CD4-positive, alpha-beta T cell (primary cell): Measurements from ENCODE around the gene PPP4R4. TPM values are rescaled to one million over a fixed set of nuclear protein-coding genes. Genes with fewer than 3 reads are reported as not detected.

ENCODE experiments used
- ATAC-seq: fragments of 200-7000 bp; cut with Tn5 transposase; one replicate; pipeline ENCODE4 v1.10.0; 2022; ENCODE audit warnings: mild to moderate bottlenecking; ENCODE audit not compliant: poor library complexity
- CTCF ChIA-PET: fragments of 350-600 bp; sonication (Branson Sonifier 250); formaldehyde crosslinking; loops from one replicate; lab custom pipeline; 2021; ENCODE audit warnings: antibody characterized with exemption, inconsistent platforms; lab: Charles Lee
- POLR2A ChIA-PET: fragments of 350-600 bp; sonication (Branson Sonifier 250); formaldehyde crosslinking; loops from one replicate; lab custom pipeline; 2021; ENCODE audit warnings: antibody characterized with exemption, inconsistent platforms; lab: Charles Lee
- DNase-seq, 14 experiments: peaks; one replicate each; pipeline ENCODE4 v3.0.0-alpha.2; 2013 to 2020; ENCODE audit warnings: mixed read lengths in 2 of 14
- H3K27ac ChIP-seq, 2 donors: one replicate each; pipeline versions ENCODE4 v1.5.1 to v1.7.0; 2013; ENCODE audit warnings: low read length in 2 of 2, low read depth in 1 of 2, mild to moderate bottlenecking in 1 of 2
- H3K27me3 ChIP-seq, 2 experiments: 1 replicate in 1 of 2; 2 replicates in 1 of 2; pipeline versions ENCODE4 v1.6.1 to v1.7.0; 2013; ENCODE audit warnings: low read length in 2 of 2, control low read depth in 1 of 2, mild to moderate bottlenecking in 1 of 2, moderate library complexity in 1 of 2; ENCODE audit not compliant: insufficient read depth in 2 of 2, control insufficient read depth in 1 of 2
- H3K36me3 ChIP-seq: one replicate; pipeline ENCODE4 v1.6.1; 2013; ENCODE audit warnings: low read length, control low read depth; ENCODE audit not compliant: insufficient read depth
- H3K4me1 ChIP-seq: one replicate; pipeline ENCODE4 v1.6.1; 2013; ENCODE audit warnings: low read length, control low read depth; ENCODE audit not compliant: insufficient read depth
- H3K4me3 ChIP-seq: one replicate; pipeline ENCODE4 v1.5.1; 2013; ENCODE audit warnings: mild to moderate bottlenecking, low read length, moderate library complexity
- H3K9me3 ChIP-seq, 2 experiments: 1 replicate in 1 of 2; 2 replicates in 1 of 2; pipeline versions ENCODE4 v1.6.1 to v1.7.0; 2013; ENCODE audit warnings: low read length in 2 of 2, mild to moderate bottlenecking in 2 of 2, control low read depth in 1 of 2, moderate library complexity in 1 of 2; ENCODE audit not compliant: control insufficient read depth in 1 of 2, insufficient read depth in 1 of 2
- H3K27ac Mint-ChIP-seq: one replicate; pipeline ENCODE4 v1.8.0; 2020; ENCODE audit warnings: mixed read lengths
- H3K27me3 Mint-ChIP-seq: one replicate; pipeline ENCODE4 v1.8.0; 2021; ENCODE audit warnings: mixed read lengths
- H3K36me3 Mint-ChIP-seq: one replicate; pipeline ENCODE4 v1.8.0; 2021; ENCODE audit warnings: low read depth, mixed read lengths
- H3K4me1 Mint-ChIP-seq: one replicate; pipeline ENCODE4 v1.8.0; 2021; ENCODE audit warnings: low read depth, mixed read lengths
- H3K4me3 Mint-ChIP-seq: one replicate; pipeline ENCODE4 v1.8.0; 2020; ENCODE audit warnings: mild to moderate bottlenecking, mixed read lengths
- H3K9me3 Mint-ChIP-seq: one replicate; pipeline ENCODE4 v1.8.0; 2020; ENCODE audit warnings: mixed read lengths
- CTCF ChIP-seq: fragments of 200-600 bp; IDR thresholded peaks from one replicate; pipeline ENCODE4 v1.8.0; 2022; ENCODE audit warnings: antibody characterized with exemption, mild to moderate bottlenecking
- intact Hi-C, 2 experiments: fragments of 100-400 bp; cut with DNase I in 1 of 2; cut with micrococcal nuclease in 1 of 2; formaldehyde crosslinking; loops; one replicate each; pipeline versions ENCODE4 v1.15.1 to v1.9.0; 2023 to 2025; cut with DNase I, micrococcal nuclease
- total RNA-seq, 174 experiments: library from RNA in 2 of 174; stranded (reverse) in 2 of 174; gene quantifications; one replicate each; pipeline ENCODE4 v1.2.3 and lab custom pipeline; 2021 to 2026

Gene PPP4R4
- total RNA-seq, 2 experiments from 2014 or later, result 3.5 to 4.3 TPM

- intact Hi-C loops, result no loop called here
- POLR2A ChIA-PET, result interaction anchor here (0.6 kb wide), 1 partner anchor 134 kb away, joined by 3 read pairs; no protein-coding TSS in a partner anchor
- Histone ChIP-seq H3K9me3 (peaks cover 0 to 8% of the 10 kb centered on the region in 2 experiments), H3K27me3 (peaks cover 0 to 5% of the 10 kb centered on the region in 2 experiments), H3K36me3 (no peaks in the 10 kb centered on the region), H3K27ac (no peak overlapping the region), H3K4me3 (no peak overlapping the region), H3K4me1 (no peaks in the 10 kb centered on the region)
- no peak for TF ChIP-seq CTCF
- Mint-ChIP-seq H3K27me3 (peaks cover 5% of the 10 kb centered on the region), H3K4me3 (no peak overlapping the region), H3K9me3 (no peaks in the 10 kb centered on the region), H3K36me3 (no peaks in the 10 kb centered on the region), H3K27ac (no peak overlapping the region), H3K4me1 (no peaks in the 10 kb centered on the region)
- CTCF ChIA-PET, result no interaction called here
- ATAC-seq (no peak), DNase-seq (no peak)
Measured at GRCh38 chr14:94291906-94292525, 117.9 kb downstream of the PPP4R4 start.

DNA sequence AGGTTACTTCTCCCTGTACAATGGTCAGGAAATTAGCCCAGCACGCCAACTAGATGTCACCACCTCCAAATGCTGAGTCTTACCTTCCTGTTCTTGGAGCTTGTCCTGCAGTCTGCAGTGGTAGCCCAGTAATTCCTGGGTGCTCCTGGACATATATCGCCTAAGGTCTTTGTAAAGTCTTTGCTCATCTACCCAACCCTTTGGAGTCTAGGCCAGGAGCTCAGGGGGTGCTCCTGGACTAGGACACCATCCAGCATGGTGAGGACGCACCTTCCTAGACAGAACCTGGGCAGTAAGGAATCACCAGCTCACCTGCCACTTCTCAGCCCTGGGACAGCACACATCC, 118.4 kb downstream of the PPP4R4 start:
- no peaks in the 10 kb centered on the region for H3K4me1 Mint-ChIP-seq
- no peak for ATAC-seq
- peaks cover 5% of the 10 kb centered on the region for H3K27me3 Mint-ChIP-seq
- Histone ChIP-seq H3K9me3 (peaks cover 0 to 8% of the 10 kb centered on the region in 2 experiments), H3K4me1 (no peaks in the 10 kb centered on the region), H3K4me3 (no peak overlapping the region), H3K27me3 (peaks cover 0 to 5% of the 10 kb centered on the region in 2 experiments), H3K27ac (no peak overlapping the region), H3K36me3 (no peaks in the 10 kb centered on the region)
- H3K27ac Mint-ChIP-seq, result no peak overlapping the region
- intact Hi-C loops, result no loop called here
- H3K4me3 Mint-ChIP-seq, result no peak overlapping the region
- H3K36me3 Mint-ChIP-seq, result no peaks in the 10 kb centered on the region
- POLR2A ChIA-PET, result no interaction called here
- H3K9me3 Mint-ChIP-seq, result no peaks in the 10 kb centered on the region
- CTCF ChIA-PET, result no interaction called here
- no peak for DNase-seq
- no peak for TF ChIP-seq CTCF

- CTCF ChIA-PET, result no interaction called here
- no peak for TF ChIP-seq CTCF
- Mint-ChIP-seq H3K4me1 (no peaks in the 10 kb centered on the region), H3K4me3 (no peak within 1 kb of the TSS), H3K36me3 (no peaks in the 10 kb centered on the region), H3K27ac (no peak within 1 kb of the TSS), H3K27me3 (peaks cover 8% of the 10 kb centered on the region), H3K9me3 (no peaks in the 10 kb centered on the region)
- H3K4me3 ChIP-seq, result no peak within 1 kb of the TSS
- H3K4me1 ChIP-seq, result no peaks in the 10 kb centered on the region
- intact Hi-C loops, result no loop called here
- no peak within 1 kb of the TSS for H3K27ac ChIP-seq
- DNase-seq (no peak), ATAC-seq (no peak)
- H3K36me3 ChIP-seq, result no peaks in the 10 kb centered on the region
- H3K27me3 ChIP-seq, result peaks cover 0 to 5% of the 10 kb centered on the region in 2 experiments
- peaks cover 0 to 8% of the 10 kb centered on the region in 2 experiments for H3K9me3 ChIP-seq
- POLR2A ChIA-PET, result no interaction called here
Measured at GRCh38 chr14:94292872-94293577, 118.9 kb downstream of the PPP4R4 start, which contains the start of gene SERPINA10. TSS of gene SERPINA10 (minus strand) at chr14:94293268. CDS start at chr14:94290593, 2,675 bp downstream.
